Neural crest cell (in vitro differentiated cells): ENCODE measurements around the gene IGLL1. TPM values are rescaled to one million over a fixed set of nuclear protein-coding genes. Genes with fewer than 3 reads are reported as not detected.

ENCODE experiments used
- DNase-seq: peaks from one replicate; pipeline ENCODE4 v3.0.0; 2021; ENCODE audit warnings: low read depth, mixed read lengths, low spot score
- H3K27ac Mint-ChIP-seq: one replicate; pipeline ENCODE4 v1.8.0; 2021; ENCODE audit warnings: mild to moderate bottlenecking, mixed read lengths; ENCODE audit not compliant: unreplicated experiment
- H3K27me3 Mint-ChIP-seq: 2 replicates; pipeline ENCODE4 v1.8.0; 2021; ENCODE audit warnings: low read depth, mild to moderate bottlenecking, mixed read lengths
- H3K36me3 Mint-ChIP-seq: 2 replicates; pipeline ENCODE4 v1.8.0; 2021; ENCODE audit warnings: low read depth, mild to moderate bottlenecking, mixed read lengths
- H3K4me1 Mint-ChIP-seq: 2 replicates; pipeline ENCODE4 v1.8.0; 2021; ENCODE audit warnings: mixed read lengths
- H3K4me3 Mint-ChIP-seq: one replicate; pipeline ENCODE4 v1.8.0; 2021; ENCODE audit warnings: mild to moderate bottlenecking, mixed read lengths
- H3K9me3 Mint-ChIP-seq: 2 replicates; pipeline ENCODE4 v1.8.0; 2021; ENCODE audit warnings: mixed read lengths
- total RNA-seq: library from RNA; stranded (reverse); gene quantifications from 2 replicates; pipeline ENCODE4 v1.2.1, GENCODE V29; 2021
- TF ChIP-seq, protein P1 (sequence below): fragments of 200-600 bp; sonication (generic); conservative IDR thresholded peaks from 2 replicates; pipeline ENCODE4 v1.5.0; 2021; ENCODE audit warnings: antibody characterized with exemption, mild to moderate bottlenecking

IGLL1 gene
- total RNA-seq, 1 donor from 2014 or later, result not detected

- H3K27me3 Mint-ChIP-seq, result no peaks in the 10 kb centered on the region
- no peak overlapping the region for H3K27ac Mint-ChIP-seq
- H3K9me3 Mint-ChIP-seq, result no peaks in the 10 kb centered on the region
- no peaks in the 10 kb centered on the region for H3K36me3 Mint-ChIP-seq
- no peak overlapping the region for H3K4me3 Mint-ChIP-seq
- TF ChIP-seq, protein P1, sequence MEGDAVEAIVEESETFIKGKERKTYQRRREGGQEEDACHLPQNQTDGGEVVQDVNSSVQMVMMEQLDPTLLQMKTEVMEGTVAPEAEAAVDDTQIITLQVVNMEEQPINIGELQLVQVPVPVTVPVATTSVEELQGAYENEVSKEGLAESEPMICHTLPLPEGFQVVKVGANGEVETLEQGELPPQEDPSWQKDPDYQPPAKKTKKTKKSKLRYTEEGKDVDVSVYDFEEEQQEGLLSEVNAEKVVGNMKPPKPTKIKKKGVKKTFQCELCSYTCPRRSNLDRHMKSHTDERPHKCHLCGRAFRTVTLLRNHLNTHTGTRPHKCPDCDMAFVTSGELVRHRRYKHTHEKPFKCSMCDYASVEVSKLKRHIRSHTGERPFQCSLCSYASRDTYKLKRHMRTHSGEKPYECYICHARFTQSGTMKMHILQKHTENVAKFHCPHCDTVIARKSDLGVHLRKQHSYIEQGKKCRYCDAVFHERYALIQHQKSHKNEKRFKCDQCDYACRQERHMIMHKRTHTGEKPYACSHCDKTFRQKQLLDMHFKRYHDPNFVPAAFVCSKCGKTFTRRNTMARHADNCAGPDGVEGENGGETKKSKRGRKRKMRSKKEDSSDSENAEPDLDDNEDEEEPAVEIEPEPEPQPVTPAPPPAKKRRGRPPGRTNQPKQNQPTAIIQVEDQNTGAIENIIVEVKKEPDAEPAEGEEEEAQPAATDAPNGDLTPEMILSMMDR, result no peak
- DNase-seq, result no peak
- peaks cover 9% of the 10 kb centered on the region for H3K4me1 Mint-ChIP-seq
Observed at GRCh38 chr22:23556026-23556620, 24.0 kb downstream of the IGLL1 start.

GRCh38 chr22:23555118-23555517 lies 25.0 kb downstream of the IGLL1 start:
- no peaks in the 10 kb centered on the region for H3K27me3 Mint-ChIP-seq
- H3K27ac Mint-ChIP-seq, result no peak overlapping the region
- H3K36me3 Mint-ChIP-seq, result no peaks in the 10 kb centered on the region
- peaks cover 8% of the 10 kb centered on the region for H3K4me1 Mint-ChIP-seq
- H3K9me3 Mint-ChIP-seq, result no peaks in the 10 kb centered on the region
- no peak overlapping the region for H3K4me3 Mint-ChIP-seq
- TF ChIP-seq, protein P1, result no peak
- DNase-seq, result no peak

DNA sequence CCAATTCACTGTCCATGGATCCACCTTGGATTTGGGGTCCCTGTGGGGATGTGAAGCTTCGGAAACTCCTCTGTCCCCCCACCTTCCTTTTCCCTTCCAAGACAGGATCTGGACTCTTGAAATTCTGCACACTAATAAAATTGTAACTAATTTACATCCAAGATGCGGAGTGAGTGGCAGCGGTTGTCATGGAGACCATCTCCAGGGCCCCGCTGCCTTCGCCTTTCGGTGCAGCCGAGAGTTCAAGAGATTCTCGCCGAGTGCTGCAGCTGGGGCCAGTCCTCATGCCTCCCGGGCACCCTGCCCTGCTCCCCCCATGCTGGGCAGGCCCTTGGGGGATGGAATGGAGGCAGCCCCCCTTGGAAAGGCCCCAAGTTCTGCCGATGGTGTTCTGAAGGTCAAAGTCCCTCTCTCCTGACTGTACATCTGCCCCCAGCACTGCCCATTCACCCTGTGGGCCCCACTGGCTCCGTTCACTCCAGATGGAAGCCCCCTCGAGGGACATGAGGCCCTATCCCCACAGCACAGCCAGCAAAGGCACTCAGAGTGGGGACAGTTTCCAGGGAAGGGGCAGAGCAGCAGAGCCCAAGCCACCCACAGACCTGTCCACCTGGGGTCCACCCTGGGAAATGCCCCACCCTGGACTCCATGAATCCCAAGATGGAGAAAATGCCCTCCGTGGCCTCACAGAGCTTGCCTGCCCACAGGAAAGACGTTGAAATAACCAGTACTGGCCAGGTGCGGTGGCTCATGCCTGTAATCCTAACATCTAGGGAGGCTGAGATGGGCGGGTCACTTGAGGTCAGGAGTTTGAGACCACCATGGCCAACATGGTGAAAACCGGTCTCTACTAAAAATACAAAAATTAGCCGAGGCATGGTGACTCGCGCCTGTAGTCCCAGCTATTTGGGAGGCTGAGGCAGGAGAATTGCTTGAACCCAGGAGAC lies 25.9 kb downstream of the IGLL1 start:
- TF ChIP-seq, protein P1, result no peak
- DNase-seq, result no peak
- no peaks in the 10 kb centered on the region for H3K36me3 Mint-ChIP-seq
- no peaks in the 10 kb centered on the region for H3K9me3 Mint-ChIP-seq
- H3K4me3 Mint-ChIP-seq, result no peak overlapping the region
- H3K27me3 Mint-ChIP-seq, result no peaks in the 10 kb centered on the region
- H3K27ac Mint-ChIP-seq, result no peak overlapping the region
- H3K4me1 Mint-ChIP-seq, result peaks cover 5% of the 10 kb centered on the region

GRCh38 chr22:23553438-23553837 lies 26.7 kb downstream of the IGLL1 start:
- Mint-ChIP-seq H3K4me3 (no peak overlapping the region), H3K27me3 (no peaks in the 10 kb centered on the region), H3K4me1 (peaks cover 5% of the 10 kb centered on the region), H3K9me3 (no peaks in the 10 kb centered on the region), H3K27ac (no peak overlapping the region), H3K36me3 (no peaks in the 10 kb centered on the region)
- TF ChIP-seq, protein P1, result no peak
- DNase-seq, result no peak

GRCh38 chr22:23552573-23552972 lies 27.5 kb downstream of the IGLL1 start:
- Mint-ChIP-seq H3K4me1 (peaks cover 5% of the 10 kb centered on the region), H3K27ac (no peak overlapping the region), H3K27me3 (no peaks in the 10 kb centered on the region), H3K4me3 (no peak overlapping the region), H3K36me3 (no peaks in the 10 kb centered on the region), H3K9me3 (no peaks in the 10 kb centered on the region)
- DNase-seq, result no peak
- TF ChIP-seq, protein P1, result no peak
